HG03175 (cell line): ENCODE results near the gene ZCCHC17.
"Not testable (repeated sequence)": the region's sequence is repeated elsewhere in the genome, so short reads cannot be mapped to it uniquely, and the experiment has no call there.

Source experiments
- ATAC-seq: cut with Tn5 transposase; IDR thresholded peaks from one replicate; pipeline ENCODE4 v1.9.1; 2021; ENCODE audit warnings: mild to moderate bottlenecking, moderate library complexity; ENCODE audit not compliant: unreplicated experiment

ZCCHC17 gene, protein sequence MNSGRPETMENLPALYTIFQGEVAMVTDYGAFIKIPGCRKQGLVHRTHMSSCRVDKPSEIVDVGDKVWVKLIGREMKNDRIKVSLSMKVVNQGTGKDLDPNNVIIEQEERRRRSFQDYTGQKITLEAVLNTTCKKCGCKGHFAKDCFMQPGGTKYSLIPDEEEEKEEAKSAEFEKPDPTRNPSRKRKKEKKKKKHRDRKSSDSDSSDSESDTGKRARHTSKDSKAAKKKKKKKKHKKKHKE

DNA sequence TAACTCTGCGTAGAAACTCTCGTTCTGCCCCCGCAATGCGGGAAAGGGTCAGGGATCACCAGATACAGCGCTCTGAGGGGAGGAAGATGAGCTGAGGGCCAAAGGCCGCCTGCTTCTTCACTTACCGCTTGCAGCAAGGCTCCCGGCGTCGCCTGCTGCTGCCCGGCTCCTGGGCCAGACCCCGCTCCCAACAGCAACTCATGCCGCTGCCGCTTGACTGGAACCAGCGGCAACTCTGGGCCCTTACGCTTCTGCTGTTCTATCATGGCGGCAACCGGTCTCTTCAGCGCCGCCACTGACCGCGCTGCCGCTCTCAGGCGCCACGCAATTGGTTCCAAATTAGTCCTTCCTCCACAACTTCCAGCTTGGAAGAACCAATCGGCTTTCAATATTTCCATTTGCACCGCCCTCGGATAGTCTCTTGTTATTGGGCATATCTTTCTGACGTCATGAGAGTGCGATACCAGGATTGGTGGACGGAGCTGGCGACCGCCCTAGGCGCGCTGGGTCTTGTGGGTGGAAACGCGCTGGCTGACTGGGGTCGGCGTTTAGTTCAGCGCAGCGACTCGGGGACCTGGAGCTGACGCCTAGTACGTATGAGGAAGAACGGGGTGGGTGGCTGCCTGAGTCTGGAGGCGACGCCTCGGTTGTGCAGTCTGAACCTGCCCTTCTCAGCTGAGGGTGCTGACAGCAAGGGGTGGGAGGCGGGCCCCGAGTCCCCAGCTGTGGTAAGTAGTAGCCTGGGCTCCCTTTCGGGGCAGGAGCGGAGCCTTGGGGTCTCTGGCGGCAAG, at the start of gene ZCCHC17, which contains the start of gene SNRNP40:
Gene ZCCHC17, plus strand, starts transcription at position 547 of the 791 bp plus-strand sequence. CDS start 13,067 bp downstream, outside the sequence.
Gene SNRNP40, minus strand, starts transcription at position 303 of the 791 bp plus-strand sequence. Its CDS starts 37 bp downstream, at position 266.
- ATAC-seq, result peak; percentile 96

DNA sequence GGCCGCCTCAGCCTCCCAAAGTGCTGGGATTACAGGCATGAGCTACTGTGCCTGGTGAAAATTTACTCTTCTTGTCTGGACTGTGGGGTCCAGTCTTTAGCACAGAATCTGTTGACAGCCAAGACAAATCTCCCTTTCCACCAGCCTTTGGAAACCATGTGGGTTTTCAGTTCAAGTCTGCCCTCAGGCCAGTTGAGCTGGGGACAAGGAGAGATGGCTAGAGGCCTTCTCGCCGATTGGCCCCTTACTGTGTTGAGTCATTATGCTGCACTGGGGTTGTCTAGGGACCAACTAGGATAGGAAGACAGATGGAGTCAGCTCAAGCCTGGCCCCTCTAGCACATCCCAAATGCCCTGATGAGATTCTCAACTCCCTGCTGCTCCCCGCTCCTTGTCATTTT, 48.6 kb upstream of the ZCCHC17 start:
- ATAC-seq, result no peak

DNA sequence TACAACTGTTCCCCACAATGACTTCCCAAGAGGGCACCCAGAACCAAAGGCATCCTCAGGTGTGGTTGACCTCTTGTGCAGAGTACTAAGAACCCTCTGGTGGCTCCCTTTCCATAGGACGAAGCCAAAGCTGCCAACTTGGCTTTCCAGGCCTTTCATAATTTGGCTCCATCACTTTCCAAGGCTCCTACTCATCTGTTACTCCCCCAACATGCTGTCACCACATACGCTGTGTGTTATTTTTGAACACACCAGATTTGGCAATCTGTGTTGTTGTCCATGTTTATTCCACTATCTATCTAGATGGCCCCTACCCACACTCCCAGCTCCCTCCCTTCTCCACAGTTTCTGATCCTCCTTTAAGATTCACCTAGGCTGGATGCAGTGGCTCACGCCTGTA, 47.0 kb upstream of the ZCCHC17 start:
- ATAC-seq, result no peak

DNA sequence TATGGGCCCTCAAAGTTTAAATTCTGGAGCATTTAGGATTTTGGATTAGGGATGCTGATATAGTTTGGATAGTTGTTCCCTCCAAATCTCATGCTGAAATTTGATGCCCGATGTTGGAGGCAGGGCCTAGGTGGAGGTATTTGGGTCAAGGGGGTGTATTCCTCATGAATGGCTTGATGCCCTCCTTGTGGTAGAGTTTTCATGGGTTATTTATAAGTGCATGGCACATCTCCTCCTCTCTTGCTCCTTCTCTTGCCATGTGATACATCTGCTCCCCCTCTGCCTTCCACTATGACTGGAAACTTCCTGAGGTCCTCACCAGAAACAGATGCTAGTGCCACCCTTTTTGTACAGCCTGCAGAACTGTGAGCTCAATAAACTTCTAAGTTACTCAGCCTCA, 39.6 kb upstream of the ZCCHC17 start:
- no peak for ATAC-seq

DNA sequence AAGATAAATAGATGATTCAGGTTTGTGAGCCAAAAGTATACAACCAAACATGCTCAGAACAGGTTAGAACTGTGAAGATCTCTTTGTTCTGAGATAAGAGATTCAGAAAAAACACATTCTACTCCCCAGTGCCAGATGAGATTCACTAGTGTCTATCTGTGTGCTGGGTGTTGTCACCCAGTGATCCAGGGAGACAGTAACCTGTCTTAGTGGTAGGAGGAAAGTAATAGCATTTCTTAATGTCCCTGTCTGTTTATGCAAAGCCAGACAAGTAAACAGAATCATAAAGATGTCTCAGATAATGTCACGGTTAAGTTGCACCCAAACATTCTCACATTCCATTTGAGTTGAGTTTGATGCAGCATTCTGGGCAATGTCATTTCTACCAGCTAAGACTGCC, 38.3 kb upstream of the ZCCHC17 start:
- no peak for ATAC-seq

DNA sequence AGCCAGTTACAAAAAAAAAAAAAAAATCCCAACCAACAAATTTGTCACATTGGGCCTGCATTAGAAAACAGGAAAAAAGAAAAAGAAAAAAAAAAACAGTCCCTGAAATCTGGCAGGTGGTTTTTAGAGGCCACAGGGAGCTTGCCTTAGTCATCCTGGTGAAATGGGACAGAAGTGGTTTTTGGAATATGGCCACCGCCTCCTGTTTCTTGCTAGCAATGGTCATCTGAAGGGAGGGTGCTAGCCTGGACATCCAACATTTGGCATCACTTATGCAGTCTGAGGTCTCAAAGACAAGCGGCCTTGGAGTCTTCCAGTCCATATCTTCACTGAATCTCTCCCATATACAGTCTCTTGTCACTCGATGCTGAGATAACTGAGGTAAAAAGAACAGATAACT, 37.1 kb upstream of the ZCCHC17 start:
- ATAC-seq, result no peak

DNA sequence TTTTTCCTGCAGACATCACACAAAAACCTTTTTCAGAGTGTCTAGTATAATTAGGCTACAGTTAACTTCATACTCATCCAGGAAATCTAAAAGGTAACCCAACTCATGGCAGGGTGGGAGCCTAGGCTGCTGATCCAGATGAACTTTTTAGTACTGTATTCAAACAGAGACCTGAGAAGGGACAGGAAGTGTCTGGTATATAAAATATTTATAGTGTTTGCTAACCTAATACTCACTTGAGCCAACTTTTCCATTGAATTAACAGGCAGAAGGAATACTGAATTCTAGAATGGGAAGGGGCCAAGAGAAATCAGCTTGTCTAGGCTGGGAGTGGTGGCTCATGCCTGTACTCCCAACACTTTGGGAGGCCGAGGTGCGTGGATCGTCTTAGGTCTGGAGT, 34.9 kb upstream of the ZCCHC17 start:
- ATAC-seq, result no peak

DNA sequence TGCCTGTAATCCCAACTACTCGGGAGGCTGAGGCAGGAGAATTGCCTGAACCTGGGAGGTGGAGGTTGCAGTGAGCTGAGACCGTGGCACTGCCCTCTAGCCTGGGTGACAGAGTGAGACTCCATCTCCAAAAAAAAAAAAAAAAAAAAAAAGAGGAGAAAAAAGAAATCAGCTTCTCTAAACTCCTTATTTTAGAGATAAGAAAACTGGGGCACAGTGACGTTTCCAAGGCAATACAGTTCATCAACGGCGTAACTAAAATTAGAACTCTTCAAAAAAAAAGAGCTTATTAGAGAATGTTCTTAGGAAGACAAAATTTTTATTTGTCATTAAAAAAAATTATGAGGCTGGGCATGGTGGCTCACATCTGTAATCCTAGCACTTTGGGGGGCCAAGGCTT, 34.4 kb upstream of the ZCCHC17 start:
- ATAC-seq, result not testable (repeated sequence)

DNA sequence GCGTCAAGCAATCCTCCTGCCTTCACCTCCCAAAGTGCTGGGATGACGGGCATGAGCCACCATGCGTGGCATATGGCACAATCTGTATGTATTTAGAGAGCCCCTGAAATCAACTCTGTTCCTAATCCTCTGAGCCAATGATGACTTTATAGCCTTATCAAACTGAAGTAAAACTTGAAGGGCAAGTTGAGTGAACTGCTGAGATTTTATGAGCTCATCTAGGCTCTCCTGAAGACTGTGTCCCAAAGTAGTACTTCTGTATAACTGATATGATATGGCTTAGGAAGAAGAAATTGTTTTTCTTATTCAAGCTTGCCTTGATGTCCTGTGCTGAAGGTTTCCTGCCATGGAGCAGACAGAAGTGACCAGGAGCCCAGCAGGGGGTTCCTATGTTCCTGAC, 33.4 kb upstream of the ZCCHC17 start:
- ATAC-seq, result no peak

DNA sequence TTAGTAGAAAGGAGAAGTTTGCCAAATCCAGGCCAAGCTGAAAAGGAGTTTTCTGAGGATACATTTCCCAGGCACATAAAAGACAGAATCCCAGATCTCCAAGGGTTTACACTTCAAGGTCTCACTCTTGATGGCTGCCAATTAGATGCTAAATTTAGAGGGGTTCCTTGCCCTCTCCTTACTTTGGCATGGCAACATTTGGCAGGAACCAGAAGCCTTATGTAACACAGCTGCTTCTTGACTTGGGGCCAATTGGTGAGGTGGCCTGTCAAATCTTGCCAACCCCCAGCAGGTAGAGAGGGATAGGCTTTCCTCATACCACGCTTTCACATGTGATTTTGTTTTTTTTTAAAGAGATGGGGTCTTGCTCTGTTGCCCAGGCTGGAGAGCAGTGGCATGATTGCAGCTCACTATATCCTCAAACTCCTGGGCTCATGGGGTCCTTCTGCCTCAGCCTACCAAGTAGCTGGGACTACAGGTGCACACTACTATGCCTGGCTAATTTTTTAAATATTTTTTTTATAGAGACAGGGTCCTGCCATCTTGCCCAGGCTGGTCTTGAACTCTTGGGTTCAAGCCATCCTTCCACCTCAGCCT, 31.9 kb upstream of the ZCCHC17 start:
- no peak for ATAC-seq

DNA sequence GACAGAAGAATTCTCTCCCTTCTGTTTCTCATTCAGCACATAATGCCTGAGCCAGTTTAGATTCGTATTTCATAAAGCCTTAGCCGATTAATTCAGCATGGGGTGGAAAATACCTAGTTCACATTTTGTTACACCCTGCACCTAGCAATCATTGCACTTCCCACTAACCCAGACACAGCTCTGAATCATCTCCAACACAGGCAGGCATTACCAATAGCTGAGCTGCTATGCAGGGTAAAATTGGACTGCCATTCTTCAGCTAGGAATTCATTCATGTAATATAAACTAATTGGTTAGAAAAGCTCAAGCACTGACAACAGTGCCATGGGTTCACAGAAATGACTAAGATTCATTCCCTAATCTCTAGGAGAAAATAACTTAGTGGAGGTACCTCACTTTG, 30.3 kb upstream of the ZCCHC17 start:
- no peak for ATAC-seq

DNA sequence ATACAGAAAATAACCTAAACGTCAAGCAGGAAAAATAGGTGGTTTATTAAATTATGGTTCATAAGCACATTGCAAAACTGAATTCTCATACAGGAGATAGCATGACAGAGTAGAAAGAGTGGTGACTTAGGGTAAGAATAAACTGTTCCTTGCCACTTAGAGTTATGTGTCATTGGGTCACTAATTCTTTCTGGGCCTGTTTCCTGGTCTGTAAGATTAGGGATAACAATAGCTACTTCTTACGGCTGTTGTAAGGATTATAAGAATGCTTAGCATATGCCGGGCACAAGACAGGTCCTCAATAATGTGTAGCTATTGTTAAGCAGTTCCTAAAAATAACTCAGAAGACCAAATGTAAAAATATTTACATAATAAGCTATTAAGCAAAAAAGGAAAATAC, 24.5 kb upstream of the ZCCHC17 start:
- ATAC-seq, result no peak

DNA sequence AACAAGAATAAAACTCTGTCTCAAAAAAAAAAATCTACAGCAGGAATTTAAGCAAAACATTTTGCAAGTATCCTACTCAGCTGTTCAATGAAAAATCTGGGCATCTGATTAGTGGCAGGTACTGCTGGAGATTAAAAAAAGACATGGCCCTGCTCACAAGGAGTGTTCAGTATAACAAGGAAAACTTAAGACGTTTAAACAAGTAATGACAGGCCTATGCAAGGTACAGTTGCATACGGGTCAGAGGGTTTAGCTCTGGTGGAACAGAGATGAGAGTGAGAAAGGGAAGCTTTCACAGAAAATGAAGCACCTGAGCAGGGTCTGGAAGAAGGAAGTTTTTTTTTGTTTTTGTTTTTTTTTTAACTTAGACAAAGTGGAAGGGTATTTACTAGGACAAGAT, 23.2 kb upstream of the ZCCHC17 start:
- ATAC-seq, result no peak

DNA sequence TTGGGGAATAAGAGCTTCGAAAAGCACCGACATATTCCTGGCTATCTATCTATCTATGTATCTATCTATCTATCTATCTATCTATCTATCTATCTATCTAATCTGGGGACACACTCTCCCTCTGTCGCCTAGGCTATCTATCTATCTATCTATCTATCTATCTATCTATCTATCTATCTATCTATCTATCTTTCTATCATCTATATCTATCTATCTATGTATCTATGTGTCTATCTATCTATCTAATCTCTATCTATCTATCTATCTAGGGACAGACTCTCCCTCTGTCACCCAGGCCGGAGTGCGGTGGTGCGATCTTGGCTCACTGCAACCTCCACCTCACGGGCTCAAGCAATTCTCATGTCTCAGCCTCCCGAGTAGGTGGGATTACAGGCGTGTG, 14.4 kb upstream of the ZCCHC17 start:
- ATAC-seq, result not testable (repeated sequence)

DNA sequence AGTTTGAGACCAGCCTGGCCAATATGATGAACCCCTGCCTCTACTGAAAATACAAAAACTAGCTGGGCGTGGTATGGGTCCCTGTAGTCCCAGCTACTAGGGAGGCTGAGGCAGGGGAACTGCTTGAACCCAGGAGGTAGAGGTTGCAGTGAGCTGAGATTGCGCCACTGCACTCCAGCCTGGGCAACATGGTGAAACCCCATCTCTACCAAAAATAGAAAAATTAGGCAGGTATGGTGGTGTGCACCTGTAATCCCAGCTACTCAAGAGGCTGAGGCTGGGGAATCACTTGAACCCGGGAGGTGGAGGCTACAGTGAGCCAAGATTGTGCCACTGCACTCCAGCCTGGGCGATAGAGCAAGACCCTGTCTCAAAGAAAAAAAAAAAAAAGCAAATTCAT, 9.0 kb upstream of the ZCCHC17 start:
- not testable (repeated sequence) for ATAC-seq

DNA sequence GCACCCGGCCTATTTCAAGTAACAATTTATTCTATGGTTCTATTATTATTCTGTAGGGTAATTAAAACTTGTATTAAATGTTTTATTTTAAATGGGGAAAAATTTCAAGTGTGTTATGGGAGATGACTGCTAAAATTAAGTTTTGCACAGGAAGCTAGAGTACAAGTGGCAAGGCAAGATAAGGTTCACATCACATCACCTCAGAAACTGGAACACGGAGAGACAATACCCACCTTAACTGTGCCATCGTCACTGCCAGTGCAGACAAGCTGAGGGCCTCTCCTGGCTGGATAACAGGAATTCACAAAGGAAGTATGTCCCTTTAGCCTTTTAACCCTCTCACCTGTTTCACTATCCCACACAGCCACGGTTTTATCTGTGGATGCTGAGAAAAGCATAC, 7.8 kb upstream of the ZCCHC17 start:
- ATAC-seq, result no peak

DNA sequence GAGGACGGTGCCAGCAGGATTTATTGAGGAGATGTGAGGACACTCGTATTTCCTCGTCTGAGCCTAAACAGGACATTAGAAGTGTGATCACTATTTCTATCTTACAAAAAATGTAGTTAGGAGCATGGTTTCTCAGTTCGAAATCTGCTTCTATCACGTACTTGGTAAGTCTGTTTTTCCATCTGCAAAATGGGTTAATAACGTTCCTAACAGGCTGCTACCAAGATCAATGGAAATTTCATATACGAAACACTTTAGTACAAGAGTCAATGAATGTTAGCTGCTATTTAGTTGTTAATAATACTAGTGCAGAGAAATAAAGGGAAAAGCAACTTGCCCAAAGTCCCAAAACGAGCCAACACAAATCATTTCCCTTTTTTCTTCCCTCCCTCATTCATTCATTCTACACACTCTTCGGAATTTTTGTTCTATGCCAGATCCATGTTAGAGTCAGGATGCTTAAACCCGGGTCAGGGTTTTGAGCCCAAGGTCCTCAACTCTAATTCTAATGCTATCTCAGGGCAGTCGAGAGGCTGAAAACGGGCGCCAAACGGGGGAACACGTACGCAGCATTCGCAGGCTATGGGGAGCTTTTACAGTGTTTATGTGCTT, 852 bp upstream of the ZCCHC17 start:
- ATAC-seq, result no peak

DNA sequence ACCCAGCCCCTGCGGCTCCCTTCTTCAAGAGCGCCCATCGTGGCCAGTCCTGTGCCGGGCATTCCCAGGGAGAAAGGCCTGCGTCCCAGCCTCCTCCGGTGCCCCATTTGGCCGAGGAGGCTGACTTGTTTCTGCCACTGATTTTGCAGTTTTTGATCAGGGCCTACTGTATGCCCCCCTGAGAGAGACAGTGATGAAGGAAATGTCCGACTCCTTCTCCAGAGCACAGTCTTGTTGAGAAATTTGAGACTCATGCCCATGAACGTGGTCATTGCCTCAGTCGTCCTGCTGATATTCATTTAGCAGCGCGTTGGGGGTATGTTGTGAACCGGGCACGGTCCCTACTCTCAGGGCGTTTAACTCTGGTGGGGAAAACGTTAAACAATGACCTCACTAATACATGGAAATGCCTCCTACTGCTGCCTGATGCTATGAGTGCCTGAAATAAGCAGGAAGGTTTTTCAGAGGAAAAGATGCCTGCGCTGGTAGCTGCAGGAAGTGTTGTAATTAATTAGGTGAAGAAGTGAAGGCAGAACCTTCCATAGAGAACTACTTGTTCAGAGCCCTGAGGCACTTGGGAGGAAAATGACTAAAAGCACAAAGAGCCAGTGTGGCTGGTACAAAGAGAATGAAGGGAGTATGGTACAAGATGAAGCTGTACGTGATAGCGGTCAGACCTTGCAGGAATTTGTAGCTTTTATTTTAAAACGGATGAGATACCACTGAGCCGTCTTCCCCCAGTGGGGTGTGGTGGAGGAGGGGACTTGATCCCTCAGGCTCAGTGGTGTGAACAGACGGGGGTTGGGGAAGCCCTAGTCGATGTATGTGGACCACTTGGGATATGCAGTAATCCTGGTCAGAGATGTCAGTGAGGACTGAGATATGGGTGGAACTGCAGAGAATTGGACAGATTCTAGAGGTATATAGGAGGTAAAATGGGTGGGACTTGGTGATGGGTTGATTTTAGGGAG, 730 bp downstream of the ZCCHC17 start:
- no peak for ATAC-seq

DNA sequence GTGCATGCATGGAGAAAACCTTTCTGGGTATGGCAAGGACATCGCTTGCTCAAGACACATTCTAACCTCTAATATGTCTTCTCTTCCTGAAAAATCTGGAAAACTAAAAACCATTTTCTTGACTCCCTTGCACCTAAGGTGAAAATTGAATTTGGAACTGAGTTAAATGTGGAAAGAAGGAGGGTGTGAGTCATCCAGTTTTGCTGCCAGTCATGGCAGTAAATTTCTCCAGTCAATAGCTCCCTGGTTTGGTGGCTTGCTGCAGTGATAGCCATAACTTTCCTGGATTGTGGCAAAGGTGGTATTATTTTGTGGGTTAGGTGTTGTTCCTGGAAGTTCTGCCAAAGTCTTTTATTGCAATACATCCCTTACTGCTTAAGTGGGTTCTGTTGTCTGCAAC, 2.5 kb downstream of the ZCCHC17 start:
- ATAC-seq, result no peak

DNA sequence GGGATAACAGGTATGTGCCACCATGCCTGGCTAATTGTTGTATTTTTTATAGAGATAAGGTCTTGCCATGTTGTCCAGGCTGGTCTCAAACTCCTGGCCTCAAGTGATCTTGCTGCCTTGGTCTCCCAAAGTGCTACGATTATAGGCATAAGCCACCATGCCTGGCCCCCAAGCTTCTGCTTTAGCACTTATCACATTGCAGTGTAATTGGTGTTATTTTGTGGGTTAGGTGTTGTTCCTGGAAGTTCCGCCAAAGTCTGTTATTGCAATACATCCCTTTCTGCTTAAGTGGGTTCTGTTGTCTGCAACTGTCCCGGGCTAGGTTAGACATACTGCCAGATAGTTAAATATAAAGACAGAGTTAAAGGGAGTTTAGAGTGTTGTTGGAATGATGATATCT, 3.4 kb downstream of the ZCCHC17 start:
- no peak for ATAC-seq
